ENCODE measurements around the gene PPP1R26. TPM values are rescaled to one million over a fixed set of nuclear protein-coding genes. Genes with fewer than 3 reads are reported as not detected.
A peak's percentile ranks its signal among the peaks of the same experiment; 100 is the strongest.

Gene PPP1R26
- total and polyA plus RNA-seq, 9 of the 15 experiments (the other 6 are each of a cell fraction or from before 2014, with no cell fraction given), result 0.77 to 26.8 (median 9.3) TPM

DNA sequence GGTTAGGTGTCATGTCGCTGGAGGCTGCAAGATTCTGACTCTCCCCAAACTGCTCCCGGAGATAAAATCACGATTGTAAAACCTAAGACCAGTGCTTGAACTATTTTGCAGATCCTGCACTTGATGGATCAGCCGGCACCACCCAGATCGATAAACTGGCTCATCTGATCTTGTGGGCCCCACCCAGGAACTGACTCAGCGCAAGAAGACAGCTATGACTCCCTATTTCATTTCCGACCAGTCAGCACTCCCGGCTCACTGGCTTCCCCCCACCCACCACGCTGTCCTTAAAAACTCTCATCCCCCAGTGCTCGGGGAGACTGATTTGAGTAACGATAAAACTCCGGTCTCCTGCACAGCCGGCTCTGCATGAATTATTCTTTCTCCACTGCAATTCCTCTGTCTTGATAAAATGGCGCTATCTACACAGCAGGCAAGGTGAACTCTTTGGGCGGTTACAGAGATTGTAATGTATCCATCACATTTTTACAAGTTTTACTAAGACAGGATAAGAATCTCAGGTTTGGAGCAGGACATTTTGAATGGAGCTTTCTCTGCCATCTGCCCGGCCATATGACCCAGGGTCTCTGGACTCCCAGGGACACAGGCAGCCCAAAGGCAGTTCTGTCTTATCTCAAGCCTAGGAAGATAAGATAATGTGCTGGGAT is 10.6 kb upstream of the PPP1R26 start (continued):
- TF ChIP-seq BRD4 (IDR thresholded peaks at IDR 0.05) (no peak), DPF2 (IDR thresholded peaks at IDR 0.05) (peak; percentile 97), GTF2F1 (IDR thresholded peaks at IDR 0.05; ENCODE audit: low read depth, low read length) (no peak), EP300 (IDR thresholded peaks at IDR 0.05; ENCODE audit: low read length) (peak; percentile 90), CXXC5 (CRISPR knock-in tag; IDR thresholded peaks at IDR 0.05) (peak; percentile 9; the same call in 1 of the 2 replicates), ZNF316 (IDR thresholded peaks at IDR 0.05) (peak; percentile 99), MYC (IDR thresholded peaks at IDR 0.05; ENCODE audit: low read depth, low read length) (peak; percentile 63; the same call in 1 of the 2 replicates), MYC (CRISPR knock-in tag; IDR thresholded peaks at IDR 0.05; ENCODE audit: borderline replicate concordance, low read depth) (no peak), LARP7 (IDR thresholded peaks at IDR 0.05) (no peak), ZNF318 (IDR thresholded peaks at IDR 0.05; ENCODE audit: borderline replicate concordance in 1 of 2, low read depth in 1 of 2) (peak in 1 of 2 experiments; percentile 83; a peak in 2 of 4 replicates), BRD9 (IDR thresholded peaks at IDR 0.05; ENCODE audit: low read depth, partially characterized antibody) (peak; percentile 93), PRPF4 (IDR thresholded peaks at IDR 0.05; ENCODE audit: insufficient read depth, low read depth, low read length, poor library complexity, severe bottlenecking) (no peak), E2F8 (IDR thresholded peaks at IDR 0.05; ENCODE audit: low read depth, partially characterized antibody) (peak; percentile 16), FOSL1 (tag; conservative IDR thresholded peaks at IDR 0.05) (peak; percentile 95), FOS (IDR thresholded peaks at IDR 0.05; ENCODE audit: extremely low read depth, insufficient read length) (peak; percentile 9), TAF9B (IDR thresholded peaks at IDR 0.05; ENCODE audit: partially characterized antibody) (peak; percentile 79), NFE2L1 (tag; IDR thresholded peaks at IDR 0.05; ENCODE audit: borderline replicate concordance, low read depth) (no peak), NRF1 (conservative IDR thresholded peaks at IDR 0.05 in 1 of 2, IDR thresholded peaks at IDR 0.05 in 1 of 2) (peak; percentile 55 to 63; a peak in 3 of 4 replicates), NCOA1 (IDR thresholded peaks at IDR 0.05; ENCODE audit: low read depth) (peak; percentile 85; the same call in 1 of the 2 replicates)

Measured in K562 (cell line).